Fibroblast of skin of right biceps (primary cell): ENCODE data around the gene FTSJ1.
"Not testable (repeated sequence)": the region's sequence is repeated elsewhere in the genome, so short reads cannot be mapped to it uniquely, and the experiment has no call there.

Experiments
- DNase-seq: peaks from one replicate; pipeline ENCODE4 v3.0.0-alpha.2; 2013

FTSJ1 gene

GRCh38 chrX:48504261-48504660 lies 28.3 kb downstream of the FTSJ1 start:
- no peak for DNase-seq

GRCh38 chrX:48505481-48505880 lies 29.5 kb downstream of the FTSJ1 start:
- DNase-seq = no peak

- DNase-seq = no peak
Observed at GRCh38 chrX:48507246-48507645, 31.2 kb downstream of the FTSJ1 start.

GRCh38 chrX:48508400-48509244 lies 32.6 kb downstream of the FTSJ1 start, which contains the start of gene PORCN:
TSS of gene PORCN (plus strand) at chrX:48508992. CDS start at chrX:48509821, 829 bp downstream.
- peak; percentile 70 for DNase-seq

- DNase-seq = no peak
Observed at GRCh38 chrX:48509245-48509590, 33.2 kb downstream of the FTSJ1 start.

- no peak for DNase-seq
Observed at GRCh38 chrX:48509619-48510018, 33.6 kb downstream of the FTSJ1 start.

GRCh38 chrX:48511560-48511959 lies 35.6 kb downstream of the FTSJ1 start:
- no peak for DNase-seq

DNA sequence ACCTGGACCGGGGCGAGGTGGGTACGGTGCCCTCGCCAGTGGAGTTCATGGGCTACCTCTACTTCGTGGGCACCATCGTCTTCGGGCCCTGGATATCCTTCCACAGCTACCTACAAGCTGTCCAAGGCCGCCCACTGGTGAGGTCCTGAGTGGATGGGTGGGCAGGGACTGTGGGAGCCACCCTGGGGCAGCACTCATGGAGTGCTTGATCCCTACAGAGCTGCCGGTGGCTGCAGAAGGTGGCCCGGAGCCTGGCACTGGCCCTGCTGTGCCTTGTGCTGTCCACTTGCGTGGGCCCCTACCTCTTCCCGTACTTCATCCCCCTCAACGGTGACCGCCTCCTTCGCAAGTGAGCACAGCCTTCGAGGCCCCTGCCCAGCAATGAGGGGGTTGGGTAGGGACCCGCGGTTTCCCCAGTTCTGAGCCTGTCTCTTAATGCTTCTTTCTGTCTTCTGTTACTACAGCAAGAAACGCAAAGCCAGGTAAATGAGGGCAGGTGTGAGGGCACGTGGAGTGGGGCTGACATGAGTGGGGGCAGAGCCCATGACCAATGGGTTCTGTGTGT lies 36.5 kb downstream of the FTSJ1 start:
- DNase-seq = no peak

DNA sequence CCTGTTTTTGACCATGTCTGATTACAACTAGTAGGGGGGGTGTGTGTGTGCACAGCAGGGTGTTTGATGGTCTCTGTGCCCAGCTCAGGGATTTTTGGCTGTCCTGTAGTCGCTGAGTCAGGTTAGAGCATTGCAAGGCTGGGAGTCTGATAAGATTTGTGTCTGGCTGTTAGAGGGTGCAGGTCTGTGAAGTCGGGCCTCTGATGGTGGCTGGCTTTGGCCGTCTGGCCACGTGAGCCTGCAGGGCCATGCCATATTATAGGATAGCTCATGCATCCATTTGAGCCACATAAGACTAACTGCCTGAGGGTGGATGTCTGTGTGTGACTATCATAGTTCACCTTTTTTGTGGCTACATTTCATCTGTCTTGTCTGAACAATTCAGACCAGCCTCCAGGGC lies 37.7 kb downstream of the FTSJ1 start:
- no peak for DNase-seq

GRCh38 chrX:48514126-48514806 lies 38.3 kb downstream of the FTSJ1 start:
- DNase-seq = no peak

- no peak for DNase-seq
Observed at GRCh38 chrX:48514868-48515460, 39.0 kb downstream of the FTSJ1 start.

DNA sequence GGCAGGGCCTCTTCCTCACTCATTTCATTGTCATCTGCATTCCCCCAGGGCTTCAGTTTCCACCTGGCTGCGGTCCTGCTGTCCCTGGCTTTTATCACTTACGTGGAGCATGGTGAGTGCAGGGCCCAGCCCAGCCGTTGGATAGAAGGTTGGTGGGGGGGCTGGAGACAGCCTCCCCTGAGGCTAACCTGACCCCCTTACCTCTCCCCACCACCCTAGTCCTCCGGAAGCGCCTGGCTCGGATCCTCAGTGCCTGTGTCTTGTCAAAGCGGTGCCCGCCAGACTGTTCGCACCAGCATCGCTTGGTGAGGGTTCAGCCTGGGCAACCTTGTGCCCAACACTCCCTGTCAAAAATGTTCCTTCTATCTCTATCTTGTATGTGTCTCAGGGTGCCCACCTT lies 39.8 kb downstream of the FTSJ1 start:
- no peak for DNase-seq

- DNase-seq = no peak
Observed at GRCh38 chrX:48516285-48516684, 40.3 kb downstream of the FTSJ1 start.

DNA sequence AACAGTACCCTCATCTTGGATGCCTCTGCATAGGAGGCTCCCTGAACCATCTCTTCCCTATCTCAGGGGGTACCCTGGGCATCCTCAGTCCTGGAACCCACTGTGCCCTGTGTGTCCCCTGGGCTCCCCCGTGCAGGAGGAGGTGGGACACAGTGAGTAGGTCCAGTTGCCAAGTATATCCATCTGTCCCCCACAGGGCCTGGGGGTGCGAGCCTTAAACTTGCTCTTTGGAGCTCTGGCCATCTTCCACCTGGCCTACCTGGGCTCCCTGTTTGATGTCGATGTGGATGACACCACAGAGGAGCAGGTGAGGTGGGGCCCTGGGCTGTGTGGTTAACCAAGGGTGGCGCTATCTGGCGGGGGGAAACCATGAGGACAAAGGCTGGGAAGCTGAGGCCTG lies 41.0 kb downstream of the FTSJ1 start:
- no peak for DNase-seq

DNA sequence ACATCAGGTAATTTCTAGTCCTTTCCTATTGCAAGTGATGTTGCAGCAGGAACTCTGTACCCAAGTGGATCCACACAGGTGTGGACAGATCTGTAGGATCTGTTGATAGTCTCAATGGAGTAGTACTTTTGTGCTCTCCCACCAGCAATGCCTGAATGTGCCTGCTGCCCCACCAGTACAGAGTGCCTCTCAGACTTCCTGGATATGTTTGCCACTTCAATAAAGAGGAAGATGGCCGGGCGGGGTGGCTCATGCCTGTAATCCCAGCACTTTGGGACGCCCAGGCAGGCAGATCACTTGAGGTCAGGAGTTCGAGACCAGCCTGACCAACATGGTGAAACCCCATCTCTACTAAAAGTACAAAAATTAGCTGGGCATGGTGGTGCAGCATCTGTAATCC lies 43.5 kb downstream of the FTSJ1 start:
- DNase-seq = not testable (repeated sequence)

DNA sequence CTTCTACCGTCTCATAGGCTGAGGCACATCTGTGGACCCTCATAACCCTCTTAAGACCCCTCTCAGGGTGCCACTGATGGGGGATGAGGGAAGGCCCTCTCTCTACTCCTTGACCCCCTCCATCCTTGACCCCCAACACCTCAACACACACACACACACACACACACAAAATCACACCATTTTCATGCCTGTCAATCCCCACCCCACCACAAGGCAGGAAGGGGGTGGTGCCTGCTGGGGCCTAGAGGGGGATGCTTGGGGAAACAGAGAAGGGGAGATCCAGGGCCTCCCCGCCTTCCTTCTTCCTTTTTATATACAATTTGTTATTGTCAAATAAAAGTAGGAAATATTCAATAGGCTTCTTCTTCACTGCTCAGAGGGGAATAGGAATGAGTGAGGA lies 44.5 kb downstream of the FTSJ1 start:
- no peak for DNase-seq

DNA sequence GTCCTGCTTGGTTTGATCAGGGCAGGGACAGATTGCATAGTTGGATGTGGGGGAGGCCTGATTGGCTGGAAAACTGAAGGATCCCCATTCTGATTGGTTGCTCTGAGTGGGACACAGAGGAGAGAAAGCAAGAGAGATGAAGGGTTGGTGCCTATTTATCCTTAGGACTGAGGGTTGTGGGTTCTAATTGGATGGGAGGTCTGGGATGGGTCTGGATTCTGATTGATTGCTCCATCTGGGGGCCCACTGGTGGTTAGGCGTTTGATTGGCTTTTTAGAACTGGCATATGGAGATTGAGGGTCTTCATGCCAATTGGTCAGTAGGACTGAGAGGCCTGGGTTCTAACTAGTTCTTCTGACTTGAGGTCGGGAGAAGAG lies 45.0 kb downstream of the FTSJ1 start:
- no peak for DNase-seq

DNA sequence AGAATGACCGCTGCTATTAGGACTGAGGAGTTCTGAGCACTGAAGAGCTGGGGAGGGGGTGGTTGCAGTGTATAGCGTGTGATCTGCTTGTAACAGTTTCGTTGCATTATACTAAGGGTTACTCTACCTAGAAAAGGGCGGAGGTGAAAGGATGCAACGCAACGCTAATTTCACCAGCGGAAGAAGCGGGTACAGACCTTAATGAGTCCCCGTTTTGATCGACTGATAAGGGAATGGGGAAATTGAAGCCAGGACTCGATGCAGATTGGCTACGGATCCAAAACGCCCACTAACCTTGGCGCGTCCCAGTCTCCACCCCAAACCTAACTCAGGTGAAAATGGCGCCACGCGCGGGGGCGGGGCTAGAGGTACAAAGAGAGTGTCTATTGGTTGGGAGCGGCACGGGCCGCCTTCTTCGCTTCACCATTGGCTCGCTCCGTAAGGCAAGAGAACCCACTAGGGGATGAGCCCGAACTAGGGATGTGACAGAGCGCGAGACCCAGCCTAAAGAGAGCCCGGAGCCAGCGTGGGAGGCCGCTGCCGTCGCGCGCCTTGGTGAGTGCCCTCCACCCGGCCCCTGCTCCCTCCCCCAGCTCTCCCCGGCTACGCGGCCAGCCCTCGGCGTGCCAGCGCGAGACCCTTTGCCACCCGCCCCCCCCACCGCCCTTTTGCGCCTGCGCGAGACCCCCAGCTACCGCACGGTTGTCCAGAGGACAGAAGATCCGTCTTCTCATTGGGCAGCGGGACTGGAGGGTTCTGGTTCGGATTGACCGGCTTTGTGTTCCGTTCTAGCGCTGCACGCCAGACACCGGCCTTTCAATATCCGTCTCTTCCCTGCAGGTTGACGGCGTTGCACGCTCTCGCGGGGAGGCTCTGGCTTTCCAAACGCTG lies 45.6 kb downstream of the FTSJ1 start, which contains the start of gene EBP:
Gene EBP (plus strand): TSS at position 456 of the 891 bp plus-strand sequence. CDS start 1,964 bp downstream, outside the sequence.
- DNase-seq = peak; percentile 86

DNA sequence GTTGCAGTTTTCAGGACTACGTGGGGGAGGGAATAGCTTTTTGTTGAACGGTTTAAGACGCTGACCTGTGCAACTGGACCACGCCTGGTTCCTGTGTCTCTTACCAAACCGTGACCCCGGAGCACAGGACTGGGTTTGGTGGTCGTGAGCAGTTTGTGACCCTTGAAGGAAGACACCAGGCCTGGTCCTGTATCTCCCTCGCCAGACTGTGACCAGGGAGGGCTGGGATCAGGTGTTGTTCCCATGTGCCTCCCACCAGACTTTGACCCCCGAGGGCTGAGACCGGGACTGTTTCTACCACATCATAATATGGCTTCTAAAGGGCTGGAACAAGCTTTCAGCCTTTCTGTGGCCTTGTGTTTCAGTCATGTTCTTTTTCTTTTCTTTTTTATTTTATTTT lies 46.3 kb downstream of the FTSJ1 start:
- no peak for DNase-seq

GRCh38 chrX:48523682-48524081 lies 47.7 kb downstream of the FTSJ1 start:
- no peak for DNase-seq

DNA sequence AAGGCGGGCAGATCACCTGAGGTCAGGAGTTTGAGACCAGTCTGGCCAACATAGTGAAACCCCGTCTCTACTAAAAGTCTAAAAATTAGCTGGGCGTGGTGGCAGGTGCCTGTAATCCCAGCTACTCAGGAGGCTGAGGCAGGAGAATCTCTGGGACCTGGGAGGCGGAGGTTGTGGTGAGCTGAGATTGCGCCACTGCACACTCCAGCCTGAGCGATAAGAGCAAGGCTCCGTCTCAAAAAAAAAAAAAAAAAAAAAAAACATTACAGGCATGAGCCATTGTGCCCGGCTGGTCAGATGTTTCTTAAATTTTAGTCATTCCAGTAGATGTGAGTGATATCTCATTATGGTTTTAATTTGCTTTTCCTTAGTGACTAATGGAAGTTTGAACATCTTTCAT lies 49.9 kb downstream of the FTSJ1 start:
- not testable (repeated sequence) for DNase-seq

GRCh38 chrX:48530736-48531135 lies 54.7 kb downstream of the FTSJ1 start:
- DNase-seq = peak; percentile 42
